Vagina (tissue), 2 donors: ENCODE data around the gene YBX2. TPM values are rescaled to one million over a fixed set of nuclear protein-coding genes. Genes with fewer than 3 reads are reported as not detected.

ENCODE experiments used
- DNase-seq, 2 donors: peaks; one replicate each; pipeline ENCODE4 v3.0.0-alpha.2; 2017; ENCODE audit errors: extremely low spot score in 2 of 2
- H3K27ac ChIP-seq: fragments of 200-600 bp; sonication (generic); one replicate; pipeline ENCODE4 v1.5.1; 2019
- H3K27me3 ChIP-seq: fragments of 200-600 bp; sonication (generic); one replicate; pipeline ENCODE4 v1.5.1; 2019
- H3K36me3 ChIP-seq, 2 donors: fragments of 200-600 bp; sonication (generic); one replicate each; pipeline ENCODE4 v1.5.1; 2017 to 2019
- H3K4me1 ChIP-seq: fragments of 200-600 bp; sonication (generic); one replicate; pipeline ENCODE4 v1.5.1; 2019
- H3K4me3 ChIP-seq, 2 donors: fragments of 200-600 bp; sonication (generic); 1 replicate in 1 of 2; 2 replicates in 1 of 2; pipeline ENCODE4 v1.5.1; 2016 to 2019
- H3K9me3 ChIP-seq: fragments of 200-600 bp; sonication (generic); one replicate; pipeline ENCODE4 v1.5.1; 2019
- POLR2A ChIP-seq, 2 donors: fragments of 450-650 bp; IDR thresholded peaks; one replicate each; pipeline ENCODE4 v1.6.1; 2017; ENCODE audit warnings: antibody characterized with exemption in 2 of 2, mild to moderate bottlenecking in 2 of 2, moderate library complexity in 2 of 2
- POLR2AphosphoS5 ChIP-seq, 2 donors: sonication (generic); formaldehyde crosslinking; IDR thresholded peaks; one replicate each; pipeline ENCODE4 v1.9.0; 2017; ENCODE audit warnings: antibody characterized with exemption in 2 of 2, mild to moderate bottlenecking in 2 of 2, low read depth in 1 of 2; ENCODE audit not compliant: insufficient read depth in 1 of 2
- intact Hi-C: fragments of 100-400 bp; cut with DNase I; formaldehyde crosslinking; loops from one replicate; pipeline ENCODE4 v1.15.1; 2023
- small RNA-seq: library from RNA; depleted of rRNA; stranded (forward); fragments of <200 nt; gene quantifications from one replicate; pipeline ENCODE3, GENCODE V24; 2016
- total RNA-seq: library from RNA; depleted of rRNA; stranded (reverse); fragments of >200 nt; gene quantifications from one replicate; pipeline ENCODE4 v1.2.3, GENCODE V29; 2016
- TF ChIP-seq, protein P1 (sequence below), 3 experiments: fragments of 450-650 bp in 2 of 3; fragments of 200-600 bp in 1 of 3; sonication (generic) in 1 of 3; IDR thresholded peaks; one replicate each; pipeline ENCODE4 v1.5.1; 2017 to 2019; ENCODE audit warnings: antibody characterized with exemption in 3 of 3, mild to moderate bottlenecking in 2 of 3, moderate library complexity in 2 of 3

YBX2 gene
- total RNA-seq, 1 donor from 2014 or later: 0.25 TPM

DNA sequence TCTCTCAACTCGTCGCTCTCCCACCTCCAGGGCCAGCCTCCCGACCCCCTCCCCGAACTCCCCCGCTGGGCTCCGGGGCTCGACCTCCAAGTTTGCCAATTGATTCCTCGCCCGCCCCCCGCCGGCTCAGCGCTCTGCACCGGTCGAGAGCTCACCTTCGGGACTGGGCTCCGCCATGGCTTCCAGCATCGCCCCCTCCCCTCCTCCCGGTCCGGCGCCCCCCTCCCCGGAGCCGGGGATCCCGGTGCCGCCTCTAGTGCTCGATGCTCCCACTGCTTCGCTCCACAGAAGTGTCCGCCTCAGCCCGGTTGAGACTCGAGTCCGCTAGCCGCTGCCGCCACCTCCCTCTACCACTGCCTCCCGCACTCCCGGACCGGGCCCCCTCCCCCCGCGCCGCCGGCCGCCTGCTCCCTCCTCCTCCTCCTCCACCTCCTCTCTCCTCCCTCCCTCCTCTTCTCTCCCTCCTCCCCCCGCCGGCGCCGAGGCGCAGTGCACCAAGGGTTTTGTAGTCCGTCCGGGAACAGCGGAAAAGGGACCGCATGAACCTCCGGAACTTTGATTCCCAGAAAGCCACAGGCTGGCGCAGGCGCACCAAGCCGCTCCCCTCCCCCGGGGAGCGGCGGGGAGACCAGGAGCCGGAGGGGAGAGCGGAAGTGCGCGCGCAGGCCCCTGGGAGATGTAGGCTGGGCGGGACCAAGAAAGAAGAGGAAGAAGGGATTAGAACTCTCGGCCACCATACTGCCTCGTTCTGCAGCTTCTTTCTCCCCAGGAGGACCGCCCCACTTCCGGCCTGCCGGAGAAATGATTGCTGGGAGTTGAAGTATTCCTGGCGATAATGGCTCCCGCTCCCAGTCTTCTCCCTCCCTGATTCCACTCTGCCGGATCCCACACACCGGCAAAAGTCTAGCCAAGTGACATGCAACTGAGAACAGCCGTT is 55.1 kb downstream of the YBX2 start, which contains the start of gene PHF23:
PHF23 (minus strand) TSS at position 367 of the 937 bp plus-strand sequence; CDS start at position 189, 178 bp downstream.
- no peaks in the 10 kb centered on the region for H3K27me3 ChIP-seq
- H3K27ac ChIP-seq: peak within 1 kb of the TSS; percentile 99
- H3K36me3 ChIP-seq: peaks cover 0 to 31% of the 10 kb centered on the region in 2 donors
- DNase-seq: peak in 1 of 2 donors; percentile 100
- H3K4me3 ChIP-seq: peak within 1 kb of the TSS; percentile 69 to 100
- H3K4me1 ChIP-seq: peaks cover 51% of the 10 kb centered on the region
- TF ChIP-seq POLR2A (IDR thresholded peaks at IDR 0.05): peak; percentile 8 to 83
- TF ChIP-seq, protein P1, sequence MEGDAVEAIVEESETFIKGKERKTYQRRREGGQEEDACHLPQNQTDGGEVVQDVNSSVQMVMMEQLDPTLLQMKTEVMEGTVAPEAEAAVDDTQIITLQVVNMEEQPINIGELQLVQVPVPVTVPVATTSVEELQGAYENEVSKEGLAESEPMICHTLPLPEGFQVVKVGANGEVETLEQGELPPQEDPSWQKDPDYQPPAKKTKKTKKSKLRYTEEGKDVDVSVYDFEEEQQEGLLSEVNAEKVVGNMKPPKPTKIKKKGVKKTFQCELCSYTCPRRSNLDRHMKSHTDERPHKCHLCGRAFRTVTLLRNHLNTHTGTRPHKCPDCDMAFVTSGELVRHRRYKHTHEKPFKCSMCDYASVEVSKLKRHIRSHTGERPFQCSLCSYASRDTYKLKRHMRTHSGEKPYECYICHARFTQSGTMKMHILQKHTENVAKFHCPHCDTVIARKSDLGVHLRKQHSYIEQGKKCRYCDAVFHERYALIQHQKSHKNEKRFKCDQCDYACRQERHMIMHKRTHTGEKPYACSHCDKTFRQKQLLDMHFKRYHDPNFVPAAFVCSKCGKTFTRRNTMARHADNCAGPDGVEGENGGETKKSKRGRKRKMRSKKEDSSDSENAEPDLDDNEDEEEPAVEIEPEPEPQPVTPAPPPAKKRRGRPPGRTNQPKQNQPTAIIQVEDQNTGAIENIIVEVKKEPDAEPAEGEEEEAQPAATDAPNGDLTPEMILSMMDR (IDR thresholded peaks at IDR 0.05): peak in 1 of 3 experiments; percentile 41
- peak; percentile 90 to 100 for TF ChIP-seq POLR2AphosphoS5 (IDR thresholded peaks at IDR 0.05; ENCODE audit: insufficient read depth in 1 of 2, low read depth in 1 of 2)
- no peaks in the 10 kb centered on the region for H3K9me3 ChIP-seq
- intact Hi-C loops: no loop called here

DNA sequence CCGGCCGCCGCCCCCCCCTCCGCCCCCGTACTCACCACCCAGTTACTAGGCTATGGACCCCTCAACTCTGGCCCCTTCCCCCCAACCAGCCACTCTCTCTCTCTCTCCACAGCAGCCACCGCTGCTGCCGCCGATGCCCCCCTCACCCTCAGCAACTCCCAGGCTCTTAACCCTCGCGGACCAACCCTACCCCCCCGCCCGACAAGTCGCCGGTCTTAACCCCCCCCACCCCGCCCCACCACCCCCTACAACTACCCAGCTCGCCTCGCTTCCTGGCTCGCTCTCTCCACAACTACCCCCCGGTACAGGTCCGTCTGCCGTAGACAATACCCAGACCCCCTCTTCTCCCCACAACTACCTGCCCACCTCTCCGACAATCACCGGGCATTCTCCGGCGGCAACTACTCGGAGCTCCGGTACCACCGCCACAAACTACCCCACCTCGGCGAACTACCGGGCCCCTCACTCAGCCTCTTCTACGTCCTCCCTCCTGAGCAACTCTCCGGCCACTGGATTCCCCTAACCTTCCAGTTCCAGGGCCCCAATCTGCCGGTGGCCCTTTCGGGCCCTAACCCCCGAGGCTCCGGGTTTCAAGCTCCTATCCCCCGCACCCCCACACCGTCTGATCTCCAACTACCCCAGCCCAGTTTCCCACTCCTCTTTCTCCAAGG is 55.9 kb downstream of the YBX2 start:
- Histone ChIP-seq H3K9me3 (no peaks in the 10 kb centered on the region), H3K4me3 (peak overlapping the region; percentile 69 to 100), H3K4me1 (peaks cover 53% of the 10 kb centered on the region), H3K27ac (peak overlapping the region; percentile 99), H3K27me3 (no peaks in the 10 kb centered on the region), H3K36me3 (peaks cover 0 to 26% of the 10 kb centered on the region in 2 donors)
- TF ChIP-seq POLR2A (IDR thresholded peaks at IDR 0.05): no peak
- TF ChIP-seq, protein P1 (IDR thresholded peaks at IDR 0.05): no peak
- TF ChIP-seq POLR2AphosphoS5 (IDR thresholded peaks at IDR 0.05; ENCODE audit: insufficient read depth in 1 of 2, low read depth in 1 of 2): no peak
- no peak for DNase-seq
- intact Hi-C loops: no loop called here

Small RNA genes within 50 kb of the gene (small RNA-seq; reads per million reads assigned to genes)
- not detected for gene AC026954.2
- gene RF00019: not detected

Other genes starting within 250 kb of the YBX2 start
- 3.7 TPM for gene CLEC10A, start 214.4 kb downstream of the YBX2 start, total RNA-seq
- gene ASGR2, start 179.8 kb downstream of the YBX2 start, total RNA-seq: 2.7 TPM
- gene ASGR1, start 115.3 kb downstream of the YBX2 start, total RNA-seq: 2.5 TPM
- 23.3 TPM for gene DLG4, start 74.8 kb downstream of the YBX2 start, total RNA-seq
- gene ACADVL, start 74.7 kb downstream of the YBX2 start, total RNA-seq: 957 TPM
- gene DVL2, start 60.1 kb downstream of the YBX2 start, total RNA-seq: 53.0 TPM
- gene PHF23, start 55.2 kb downstream of the YBX2 start, total RNA-seq: 24.8 TPM
- gene GABARAP, start 52.2 kb downstream of the YBX2 start, total RNA-seq: 395 TPM
- 64.6 TPM for gene CTDNEP1, start 42.9 kb downstream of the YBX2 start, total RNA-seq
- gene ELP5, start 42.4 kb downstream of the YBX2 start, total RNA-seq: 30.9 TPM
- 75.9 TPM for gene CLDN7, start 32.2 kb downstream of the YBX2 start, total RNA-seq
- 3.2 TPM for gene SLC2A4, start 12.9 kb downstream of the YBX2 start, total RNA-seq
- 238 TPM for gene EIF5A, start 13.0 kb upstream of the YBX2 start, total RNA-seq
- gene GPS2, start 20.7 kb upstream of the YBX2 start, total RNA-seq: 51.1 TPM
- gene NEURL4, start 34.7 kb upstream of the YBX2 start, total RNA-seq: 22.6 TPM
- 7.6 TPM for gene ACAP1, start 41.9 kb upstream of the YBX2 start, total RNA-seq
- gene KCTD11, start 57.5 kb upstream of the YBX2 start, total RNA-seq: 12.5 TPM
- gene TMEM95, start 60.5 kb upstream of the YBX2 start, total RNA-seq: not detected
- gene TNK1, start 86.5 kb upstream of the YBX2 start, total RNA-seq: 10.1 TPM
- 37.1 TPM for gene PLSCR3, start 99.9 kb upstream of the YBX2 start, total RNA-seq
- 118 TPM for gene TMEM256, start 109.5 kb upstream of the YBX2 start, total RNA-seq
- 25.5 TPM for gene NLGN2, start 113.2 kb upstream of the YBX2 start, total RNA-seq
- gene SPEM1, start 125.7 kb upstream of the YBX2 start, total RNA-seq: not detected
- not detected for gene SPEM2, start 131.0 kb upstream of the YBX2 start, total RNA-seq
- gene SPEM3, start 134.2 kb upstream of the YBX2 start, total RNA-seq: not detected
- gene TMEM102, start 140.8 kb upstream of the YBX2 start, total RNA-seq: 9.8 TPM
- 10.8 TPM for gene FGF11, start 144.9 kb upstream of the YBX2 start, total RNA-seq
- 5.9 TPM for gene CHRNB1, start 150.4 kb upstream of the YBX2 start, total RNA-seq
- 38.1 TPM for gene ZBTB4, start 185.0 kb upstream of the YBX2 start, total RNA-seq
- not detected for gene SLC35G6, start 186.8 kb upstream of the YBX2 start, total RNA-seq
- 118 TPM for gene POLR2A, start 189.7 kb upstream of the YBX2 start, total RNA-seq